ENCODE results near the gene PPM1G. TPM values are rescaled to one million over a fixed set of nuclear protein-coding genes. Genes with fewer than 3 reads are reported as not detected.

The PPM1G gene
- polyA plus RNA-seq, 1 of the 3 experiments (the other 2 are of a cell fraction): 113 TPM

DNA sequence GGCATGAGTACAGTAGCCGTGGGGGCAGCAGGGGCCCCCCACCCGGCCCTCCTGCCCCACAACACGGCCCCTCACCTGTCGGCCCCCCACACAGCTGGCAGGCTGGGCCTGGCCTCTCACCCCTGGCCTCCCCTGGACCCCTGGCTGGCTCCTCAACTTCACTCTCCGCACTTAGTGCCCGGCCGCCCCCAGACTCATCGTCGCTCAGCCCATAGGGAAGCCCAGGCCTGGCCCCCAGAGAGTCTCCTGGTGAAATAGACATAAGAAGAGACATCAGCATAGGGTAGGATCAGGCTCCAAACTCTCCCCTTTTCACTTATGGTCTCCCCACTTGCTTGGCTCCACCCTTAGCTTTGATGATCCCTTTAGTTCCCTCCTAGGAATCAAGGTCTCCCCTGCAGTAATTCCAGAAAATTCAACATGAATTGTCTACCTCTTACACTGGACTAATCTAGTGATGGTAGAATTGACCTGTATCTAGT, 30.5 kb downstream of the PPM1G start (continued):
- no peak for TF ChIP-seq EP300 (IDR thresholded peaks at IDR 0.05; ENCODE audit: borderline replicate concordance in 1 of 2, low read depth in 1 of 2, low read length in 1 of 2)

DNA sequence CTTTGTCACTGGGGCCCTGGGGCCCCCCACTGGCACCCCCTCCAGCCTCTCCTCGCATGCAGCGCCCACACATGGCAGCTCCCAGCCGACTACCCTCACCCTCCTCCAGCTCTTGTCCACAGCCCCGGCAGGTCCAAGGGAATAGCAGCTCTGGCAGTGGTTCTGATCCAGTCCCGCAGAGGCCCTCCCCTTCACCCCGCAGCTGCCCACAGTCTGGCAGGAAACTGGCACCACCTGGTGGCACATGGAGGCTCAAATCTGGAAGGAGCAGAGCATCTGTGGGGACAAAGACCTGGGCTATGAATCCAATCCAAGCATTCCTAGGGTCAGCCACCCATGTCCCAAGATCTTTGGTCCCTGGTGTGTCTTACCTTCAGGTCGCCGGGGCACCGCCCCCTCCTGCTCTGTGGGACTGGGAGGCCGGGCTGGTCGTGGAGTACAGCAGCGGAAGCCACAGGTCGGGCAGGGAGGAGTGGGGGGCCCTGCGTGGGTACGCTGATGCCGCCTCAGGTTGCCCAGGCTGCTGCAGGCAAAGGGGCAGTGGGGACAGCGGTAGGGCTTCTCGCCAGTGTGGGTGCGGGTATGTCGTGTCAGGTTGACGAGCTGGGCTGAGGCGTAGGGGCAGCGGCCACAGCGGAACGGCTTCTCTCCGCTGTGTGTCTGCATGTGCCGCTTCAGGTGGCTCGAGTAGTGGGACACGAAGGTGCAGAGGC, 31.1 kb downstream of the PPM1G start:
- H2AFZ ChIP-seq (ENCODE audit: low read depth): no peak overlapping the region
- TF ChIP-seq, protein P1, sequence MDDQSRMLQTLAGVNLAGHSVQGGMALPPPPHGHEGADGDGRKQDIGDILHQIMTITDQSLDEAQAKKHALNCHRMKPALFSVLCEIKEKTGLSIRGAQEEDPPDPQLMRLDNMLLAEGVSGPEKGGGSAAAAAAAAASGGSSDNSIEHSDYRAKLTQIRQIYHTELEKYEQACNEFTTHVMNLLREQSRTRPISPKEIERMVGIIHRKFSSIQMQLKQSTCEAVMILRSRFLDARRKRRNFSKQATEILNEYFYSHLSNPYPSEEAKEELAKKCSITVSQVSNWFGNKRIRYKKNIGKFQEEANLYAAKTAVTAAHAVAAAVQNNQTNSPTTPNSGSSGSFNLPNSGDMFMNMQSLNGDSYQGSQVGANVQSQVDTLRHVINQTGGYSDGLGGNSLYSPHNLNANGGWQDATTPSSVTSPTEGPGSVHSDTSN (IDR thresholded peaks at IDR 0.05): peak; percentile 27
- TF ChIP-seq MXI1 (IDR thresholded peaks at IDR 0.05; ENCODE audit: low read depth, low read length) (no peak), RAD21 (IDR thresholded peaks at IDR 0.05; ENCODE audit: low read length) (peak; percentile 37; the same call in 1 of the 2 replicates), CTCF (IDR thresholded peaks at IDR 0.05) (peak; percentile 49)
- peak overlapping the region; percentile 89 for H3K4me2 ChIP-seq
- peaks cover 32% of the 10 kb centered on the region for H3F3A ChIP-seq (replicated peaks; ENCODE audit: insufficient read depth)
- H4K20me1 ChIP-seq (ENCODE audit: insufficient read depth): peaks cover 4% of the 10 kb centered on the region; the same call in 1 of the 2 replicates
- H3K9me2 ChIP-seq: no peaks in the 10 kb centered on the region
- no peaks in the 10 kb centered on the region for H3K9me3 ChIP-seq
- WGBS (ENCODE audit: low lambda C conversion rate): 84% methylated on average over 27 of the region's 29 CpGs
- ChIA-PET POLR2A (interaction anchor here (2.0 to 4.4 kb wide), 3 partner anchors 7 to 56 kb away, joined by 5 to 34 read pairs (median 20); partner anchors contain the start of genes EIF2B4, GTF3C2, MPV17 and SNX17), CTCF (interaction anchor here (5.7 kb wide), 1 partner anchor 30 kb away, joined by 28 read pairs; the partner anchor contains the start of gene PPM1G)
- peaks cover 15 to 58% of the 10 kb centered on the region in 2 experiments; a peak in 3 of 4 replicates for H3K4me1 ChIP-seq (ENCODE audit: control insufficient read depth in 1 of 2, insufficient read depth in 2 of 2, low read depth in 1 of 2, low read length in 1 of 2)
- peak; percentile 55 for DNase-seq
- no peak overlapping the region for H3K9ac ChIP-seq
- peak overlapping the region in 1 of 2 experiments; percentile 54; a peak in 1 of 4 replicates for H3K27ac ChIP-seq (ENCODE audit: low read depth in 2 of 2, low read length in 1 of 2)
- H3K4me3 ChIP-seq (ENCODE audit: low read depth in 2 of 2, low read length in 1 of 2): peak overlapping the region in 1 of 2 experiments; percentile 86; a peak in 3 of 4 replicates
- peaks cover 48 to 79% of the 10 kb centered on the region in 2 experiments for H3K36me3 ChIP-seq (replicated peaks in 1 of 2; ENCODE audit: control insufficient read depth in 1 of 2, insufficient read depth in 2 of 2, low read length in 1 of 2)
- H3K27me3 ChIP-seq (ENCODE audit: insufficient read depth): no peaks in the 10 kb centered on the region
- peaks cover 48% of the 10 kb centered on the region for H3K79me2 ChIP-seq (ENCODE audit: insufficient read depth)

GRCh38 chr2:27377618-27378095, 31.7 kb downstream of the PPM1G start:
- Histone ChIP-seq H3K4me2 (no peak overlapping the region), H3K79me2 (ENCODE audit: insufficient read depth) (peaks cover 53% of the 10 kb centered on the region), H3K27me3 (ENCODE audit: insufficient read depth) (no peaks in the 10 kb centered on the region), H4K20me1 (ENCODE audit: insufficient read depth) (peaks cover 4% of the 10 kb centered on the region; the same call in 1 of the 2 replicates), H2AFZ (ENCODE audit: low read depth) (no peak overlapping the region), H3K9me3 (no peaks in the 10 kb centered on the region), H3K4me3 (ENCODE audit: low read depth in 2 of 2, low read length in 1 of 2) (no peak overlapping the region), H3K36me3 (replicated peaks in 1 of 2; ENCODE audit: control insufficient read depth in 1 of 2, insufficient read depth in 2 of 2, low read length in 1 of 2) (peaks cover 54 to 81% of the 10 kb centered on the region in 2 experiments), H3K27ac (ENCODE audit: low read depth in 2 of 2, low read length in 1 of 2) (peak overlapping the region in 1 of 2 experiments; percentile 54; a peak in 1 of 4 replicates), H3K9me2 (no peaks in the 10 kb centered on the region), H3F3A (replicated peaks; ENCODE audit: insufficient read depth) (peaks cover 26% of the 10 kb centered on the region), H3K9ac (no peak overlapping the region), H3K4me1 (ENCODE audit: control insufficient read depth in 1 of 2, insufficient read depth in 2 of 2, low read depth in 1 of 2, low read length in 1 of 2) (peaks cover 15 to 58% of the 10 kb centered on the region in 2 experiments; a peak in 3 of 4 replicates)
- no peak for DNase-seq
- CTCF ChIA-PET: interaction anchor here (5.7 kb wide), 1 partner anchor 30 kb away, joined by 28 read pairs; the partner anchor contains the start of gene PPM1G
- POLR2A ChIA-PET: interaction anchor here (1.2 to 4.4 kb wide), 2 partner anchors 21 kb away, joined by 5 to 20 read pairs; partner anchors contain the start of gene GTF3C2
- TF ChIP-seq USF2 (IDR thresholded peaks at IDR 0.05; ENCODE audit: borderline replicate concordance, low read depth, low read length): peak; percentile 19; the same call in 1 of the 2 replicates
- no peak for TF ChIP-seq NFIC (IDR thresholded peaks at IDR 0.05; ENCODE audit: borderline replicate concordance)
- 97% methylated on average over 17 of the region's 18 CpGs for WGBS (ENCODE audit: low lambda C conversion rate)
